ENCODE measurements around the gene PUSL1.
A peak's percentile ranks its signal among the peaks of the same experiment; 100 is the strongest.

PUSL1 gene

DNA sequence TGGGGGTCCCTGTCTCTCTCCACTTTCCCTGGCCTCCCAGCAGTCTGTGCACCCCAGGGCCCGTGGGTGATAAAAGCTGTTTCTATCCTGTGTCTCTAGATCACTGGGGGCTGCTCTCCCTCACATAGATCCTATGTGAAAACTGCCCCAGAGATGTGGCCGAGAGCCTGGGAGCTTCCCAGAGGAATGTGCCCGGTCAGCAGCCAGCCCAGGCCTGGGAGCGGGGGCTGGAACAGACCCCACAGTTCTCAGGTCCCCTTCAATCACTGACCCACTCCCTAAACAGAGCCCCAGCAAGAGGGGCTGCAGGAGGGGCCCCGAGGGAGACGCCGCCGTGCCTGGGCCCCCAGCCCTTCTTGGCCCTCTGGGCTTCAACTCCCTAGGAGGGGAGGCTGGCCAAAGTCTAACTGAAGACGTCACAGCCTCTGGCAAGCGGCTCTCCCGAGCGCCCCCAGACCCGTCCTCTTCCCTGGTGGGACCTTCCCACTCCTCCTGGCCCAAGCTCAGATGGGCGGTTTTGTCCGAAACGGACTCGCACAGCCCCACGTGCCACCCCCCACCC, 49.6 kb downstream of the PUSL1 start:
- Histone ChIP-seq H3K4me3 (ENCODE audit: low read depth in 1 of 5, low read length in 5 of 5) (peak overlapping the region; percentile 56 to 84 (median 75)), H3K9ac (ENCODE audit: low read length in 5 of 5) (peak overlapping the region; percentile 48 to 84 (median 74)), H3K36me3 (ENCODE audit: control insufficient read depth in 5 of 5, insufficient read depth in 5 of 5, low read length in 5 of 5) (peaks cover 0 to 14% (median 14%) of the 10 kb centered on the region in 5 donors), H3K4me1 (ENCODE audit: control insufficient read depth in 5 of 5, insufficient read depth in 5 of 5, low read length in 5 of 5) (peaks cover 3 to 79% (median 76%) of the 10 kb centered on the region in 5 donors), H3K27me3 (ENCODE audit: control insufficient read depth in 5 of 5, insufficient read depth in 4 of 5, low read length in 5 of 5) (peaks cover 0 to 16% (median 0%) of the 10 kb centered on the region in 5 donors), H3K27ac (ENCODE audit: low read depth, low read length) (peak overlapping the region; percentile 84), H3K9me3 (ENCODE audit: control insufficient read depth in 5 of 5, low read length in 5 of 5) (no peaks in the 10 kb centered on the region)

GRCh38 chr1:1358433-1359271, 50.3 kb downstream of the PUSL1 start, which contains the start of gene MXRA8:
Gene MXRA8 (minus strand): TSS chr1:1358555. CDS start chr1:1358504, 51 bp downstream.
- Histone ChIP-seq H3K27me3 (ENCODE audit: control insufficient read depth in 5 of 5, insufficient read depth in 4 of 5, low read length in 5 of 5) (peaks cover 0 to 12% (median 0%) of the 10 kb centered on the region in 5 donors), H3K36me3 (ENCODE audit: control insufficient read depth in 5 of 5, insufficient read depth in 5 of 5, low read length in 5 of 5) (peaks cover 0 to 9% (median 7%) of the 10 kb centered on the region in 5 donors), H3K27ac (ENCODE audit: low read depth, low read length) (peak within 1 kb of the TSS; percentile 84), H3K4me1 (ENCODE audit: control insufficient read depth in 5 of 5, insufficient read depth in 5 of 5, low read length in 5 of 5) (peaks cover 3 to 72% (median 69%) of the 10 kb centered on the region in 5 donors), H3K9ac (ENCODE audit: low read length in 5 of 5) (peak within 1 kb of the TSS; percentile 48 to 84 (median 74)), H3K9me3 (ENCODE audit: control insufficient read depth in 5 of 5, low read length in 5 of 5) (no peaks in the 10 kb centered on the region), H3K4me3 (ENCODE audit: low read depth in 1 of 5, low read length in 5 of 5) (peak within 1 kb of the TSS; percentile 56 to 84 (median 75))

GRCh38 chr1:1359308-1359663, 50.9 kb downstream of the PUSL1 start:
- Histone ChIP-seq H3K4me3 (ENCODE audit: low read depth in 1 of 5, low read length in 5 of 5) (peak overlapping the region in 4 of 5 donors; percentile 6 to 75 (median 32)), H3K4me1 (ENCODE audit: control insufficient read depth in 5 of 5, insufficient read depth in 5 of 5, low read length in 5 of 5) (peaks cover 3 to 66% (median 64%) of the 10 kb centered on the region in 5 donors), H3K27ac (ENCODE audit: low read depth, low read length) (peak overlapping the region; percentile 84), H3K9ac (ENCODE audit: low read length in 5 of 5) (peak overlapping the region in 3 of 5 donors; percentile 16 to 84 (median 74)), H3K9me3 (ENCODE audit: control insufficient read depth in 5 of 5, low read length in 5 of 5) (no peaks in the 10 kb centered on the region), H3K36me3 (ENCODE audit: control insufficient read depth in 5 of 5, insufficient read depth in 5 of 5, low read length in 5 of 5) (peaks cover 0 to 5% (median 2%) of the 10 kb centered on the region in 5 donors), H3K27me3 (ENCODE audit: control insufficient read depth in 5 of 5, insufficient read depth in 4 of 5, low read length in 5 of 5) (peaks cover 0 to 6% (median 0%) of the 10 kb centered on the region in 5 donors)

GRCh38 chr1:1359664-1360468, 51.5 kb downstream of the PUSL1 start:
- H3K4me3 ChIP-seq (ENCODE audit: low read depth in 1 of 5, low read length in 5 of 5): peak overlapping the region in 3 of 5 donors; percentile 6 to 42 (median 8)
- H3K27ac ChIP-seq (ENCODE audit: low read depth, low read length): peak overlapping the region; percentile 84

GRCh38 chr1:1360506-1361169, 52.2 kb downstream of the PUSL1 start:
- Histone ChIP-seq H3K9me3 (ENCODE audit: control insufficient read depth in 5 of 5, low read length in 5 of 5) (no peaks in the 10 kb centered on the region), H3K27me3 (ENCODE audit: control insufficient read depth in 5 of 5, insufficient read depth in 4 of 5, low read length in 5 of 5) (peaks cover 0 to 5% (median 0%) of the 10 kb centered on the region in 5 donors), H3K36me3 (ENCODE audit: control insufficient read depth in 5 of 5, insufficient read depth in 5 of 5, low read length in 5 of 5) (no peaks in the 10 kb centered on the region), H3K27ac (ENCODE audit: low read depth, low read length) (peak overlapping the region; percentile 84), H3K9ac (ENCODE audit: low read length in 5 of 5) (no peak overlapping the region), H3K4me3 (ENCODE audit: low read depth in 1 of 5, low read length in 5 of 5) (peak overlapping the region in 4 of 5 donors; percentile 0 to 42 (median 22)), H3K4me1 (ENCODE audit: control insufficient read depth in 5 of 5, insufficient read depth in 5 of 5, low read length in 5 of 5) (peaks cover 3 to 58% (median 57%) of the 10 kb centered on the region in 5 donors)

More at GRCh38 chr1:1359664-1360468, 51.5 kb downstream of the PUSL1 start:
- peak overlapping the region in 2 of 5 donors; percentile 6 to 16 for H3K9ac ChIP-seq (ENCODE audit: low read length in 5 of 5)
- peaks cover 0 to under 1% (median 0%) of the 10 kb centered on the region in 5 donors for H3K36me3 ChIP-seq (ENCODE audit: control insufficient read depth in 5 of 5, insufficient read depth in 5 of 5, low read length in 5 of 5)
- H3K4me1 ChIP-seq (ENCODE audit: control insufficient read depth in 5 of 5, insufficient read depth in 5 of 5, low read length in 5 of 5): peaks cover 3 to 61% (median 58%) of the 10 kb centered on the region in 5 donors
- no peaks in the 10 kb centered on the region for H3K9me3 ChIP-seq (ENCODE audit: control insufficient read depth in 5 of 5, low read length in 5 of 5)
- peaks cover 0 to 5% (median 0%) of the 10 kb centered on the region in 5 donors for H3K27me3 ChIP-seq (ENCODE audit: control insufficient read depth in 5 of 5, insufficient read depth in 4 of 5, low read length in 5 of 5)

Measured in subcutaneous abdominal adipose tissue (tissue), 5 donors.